ENCODE results near the gene ZDHHC12. TPM values are rescaled to one million over a fixed set of nuclear protein-coding genes. Genes with fewer than 3 reads are reported as not detected.
A peak's percentile ranks its signal among the peaks of the same experiment; 100 is the strongest.

The ZDHHC12 gene
- total RNA-seq = 19.6 TPM

GRCh38 chr9:128723866-128724743 is at the start of gene ZDHHC12:
Gene ZDHHC12, minus strand, starts transcription at chr9:128724127. Its CDS starts 34 bp downstream, at chr9:128724093.
- Histone ChIP-seq H3K4me1 (ENCODE audit: insufficient read depth, low read length) (peaks cover 22% of the 10 kb centered on the region), H3K4me3 (ENCODE audit: low read length) (peak within 1 kb of the TSS; percentile 86)

GRCh38 chr9:128773049-128773448 is 49.1 kb upstream of the ZDHHC12 start:
- Histone ChIP-seq H3K4me1 (ENCODE audit: insufficient read depth, low read length) (peaks cover 25% of the 10 kb centered on the region), H3K9me3 (ENCODE audit: low read depth, low read length) (no peaks in the 10 kb centered on the region)

More at GRCh38 chr9:128723866-128724743, at the start of gene ZDHHC12:
- no peaks in the 10 kb centered on the region for H3K27me3 ChIP-seq (ENCODE audit: insufficient read depth, low read length)
- no peaks in the 10 kb centered on the region for H3K9me3 ChIP-seq (ENCODE audit: low read depth, low read length)

GRCh38 chr9:128771745-128772519 is 48.0 kb upstream of the ZDHHC12 start, which contains the start of gene ZER1:
Gene ZER1, minus strand, starts transcription at chr9:128771927. Its CDS starts 16,362 bp downstream, at chr9:128755565.
- Histone ChIP-seq H3K4me1 (ENCODE audit: insufficient read depth, low read length) (peaks cover 25% of the 10 kb centered on the region), H3K4me3 (ENCODE audit: low read length) (peak within 1 kb of the TSS; percentile 76), H3K27me3 (ENCODE audit: insufficient read depth, low read length) (no peaks in the 10 kb centered on the region), H3K9me3 (ENCODE audit: low read depth, low read length) (no peaks in the 10 kb centered on the region)

More at GRCh38 chr9:128773049-128773448, 49.1 kb upstream of the ZDHHC12 start:
- no peaks in the 10 kb centered on the region for H3K27me3 ChIP-seq (ENCODE audit: insufficient read depth, low read length)
- no peak overlapping the region for H3K4me3 ChIP-seq (ENCODE audit: low read length)

- H3K9me3 ChIP-seq (ENCODE audit: low read depth, low read length) = no peaks in the 10 kb centered on the region
- peaks cover 25% of the 10 kb centered on the region for H3K4me1 ChIP-seq (ENCODE audit: insufficient read depth, low read length)
- H3K4me3 ChIP-seq (ENCODE audit: low read length) = peak overlapping the region; percentile 76
- no peaks in the 10 kb centered on the region for H3K27me3 ChIP-seq (ENCODE audit: insufficient read depth, low read length)
These were observed 47.3 kb upstream of the ZDHHC12 start for GRCh38 chr9:128771094-128771721.

- H3K4me1 ChIP-seq (ENCODE audit: insufficient read depth, low read length) = peaks cover 25% of the 10 kb centered on the region
- H3K27me3 ChIP-seq (ENCODE audit: insufficient read depth, low read length) = no peaks in the 10 kb centered on the region
- peak overlapping the region; percentile 76 for H3K4me3 ChIP-seq (ENCODE audit: low read length)
- no peaks in the 10 kb centered on the region for H3K9me3 ChIP-seq (ENCODE audit: low read depth, low read length)
These were observed 46.5 kb upstream of the ZDHHC12 start for GRCh38 chr9:128770286-128771030.

GRCh38 chr9:128768606-128769005 is 44.7 kb upstream of the ZDHHC12 start:
- H3K4me1 ChIP-seq (ENCODE audit: insufficient read depth, low read length) = peaks cover 25% of the 10 kb centered on the region
- H3K9me3 ChIP-seq (ENCODE audit: low read depth, low read length) = no peaks in the 10 kb centered on the region
- no peaks in the 10 kb centered on the region for H3K27me3 ChIP-seq (ENCODE audit: insufficient read depth, low read length)
- no peak overlapping the region for H3K4me3 ChIP-seq (ENCODE audit: low read length)

GRCh38 chr9:128765499-128765898 is 41.6 kb upstream of the ZDHHC12 start:
- Histone ChIP-seq H3K9me3 (ENCODE audit: low read depth, low read length) (no peaks in the 10 kb centered on the region), H3K4me3 (ENCODE audit: low read length) (no peak overlapping the region), H3K4me1 (ENCODE audit: insufficient read depth, low read length) (peaks cover 10% of the 10 kb centered on the region), H3K27me3 (ENCODE audit: insufficient read depth, low read length) (no peaks in the 10 kb centered on the region)

- Histone ChIP-seq H3K4me3 (ENCODE audit: low read length) (no peak overlapping the region), H3K27me3 (ENCODE audit: insufficient read depth, low read length) (no peaks in the 10 kb centered on the region), H3K4me1 (ENCODE audit: insufficient read depth, low read length) (no peaks in the 10 kb centered on the region), H3K9me3 (ENCODE audit: low read depth, low read length) (no peaks in the 10 kb centered on the region)
These were observed 40.4 kb upstream of the ZDHHC12 start for GRCh38 chr9:128764361-128764760.

- Histone ChIP-seq H3K27me3 (ENCODE audit: insufficient read depth, low read length) (no peaks in the 10 kb centered on the region), H3K4me1 (ENCODE audit: insufficient read depth, low read length) (no peaks in the 10 kb centered on the region), H3K9me3 (ENCODE audit: low read depth, low read length) (no peaks in the 10 kb centered on the region), H3K4me3 (ENCODE audit: low read length) (no peak overlapping the region)
These were observed 38.9 kb upstream of the ZDHHC12 start for GRCh38 chr9:128762671-128763449.

GRCh38 chr9:128757602-128758001 is 33.7 kb upstream of the ZDHHC12 start:
- Histone ChIP-seq H3K27me3 (ENCODE audit: insufficient read depth, low read length) (no peaks in the 10 kb centered on the region), H3K9me3 (ENCODE audit: low read depth, low read length) (no peaks in the 10 kb centered on the region), H3K4me1 (ENCODE audit: insufficient read depth, low read length) (no peaks in the 10 kb centered on the region), H3K4me3 (ENCODE audit: low read length) (no peak overlapping the region)

- no peaks in the 10 kb centered on the region for H3K9me3 ChIP-seq (ENCODE audit: low read depth, low read length)
- no peaks in the 10 kb centered on the region for H3K4me1 ChIP-seq (ENCODE audit: insufficient read depth, low read length)
- H3K27me3 ChIP-seq (ENCODE audit: insufficient read depth, low read length) = no peaks in the 10 kb centered on the region
- H3K4me3 ChIP-seq (ENCODE audit: low read length) = no peak overlapping the region
These were observed 29.7 kb upstream of the ZDHHC12 start for GRCh38 chr9:128753627-128754026.

- H3K9me3 ChIP-seq (ENCODE audit: low read depth, low read length) = no peaks in the 10 kb centered on the region
- H3K4me1 ChIP-seq (ENCODE audit: insufficient read depth, low read length) = no peaks in the 10 kb centered on the region
- no peak overlapping the region for H3K4me3 ChIP-seq (ENCODE audit: low read length)
- H3K27me3 ChIP-seq (ENCODE audit: insufficient read depth, low read length) = no peaks in the 10 kb centered on the region
These were observed 27.1 kb upstream of the ZDHHC12 start for GRCh38 chr9:128750926-128751595.

- H3K9me3 ChIP-seq (ENCODE audit: low read depth, low read length) = no peaks in the 10 kb centered on the region
- H3K4me1 ChIP-seq (ENCODE audit: insufficient read depth, low read length) = no peaks in the 10 kb centered on the region
- H3K27me3 ChIP-seq (ENCODE audit: insufficient read depth, low read length) = no peaks in the 10 kb centered on the region
- no peak overlapping the region for H3K4me3 ChIP-seq (ENCODE audit: low read length)
These were observed 23.3 kb upstream of the ZDHHC12 start for GRCh38 chr9:128747241-128747640.
